ENCODE measurements around the gene PLEKHN1.
A peak's percentile ranks its signal among the peaks of the same experiment; 100 is the strongest.
"Not testable (repeated sequence)": the region's sequence is repeated elsewhere in the genome, so short reads cannot be mapped to it uniquely, and the experiment has no call there.

PLEKHN1 gene

DNA sequence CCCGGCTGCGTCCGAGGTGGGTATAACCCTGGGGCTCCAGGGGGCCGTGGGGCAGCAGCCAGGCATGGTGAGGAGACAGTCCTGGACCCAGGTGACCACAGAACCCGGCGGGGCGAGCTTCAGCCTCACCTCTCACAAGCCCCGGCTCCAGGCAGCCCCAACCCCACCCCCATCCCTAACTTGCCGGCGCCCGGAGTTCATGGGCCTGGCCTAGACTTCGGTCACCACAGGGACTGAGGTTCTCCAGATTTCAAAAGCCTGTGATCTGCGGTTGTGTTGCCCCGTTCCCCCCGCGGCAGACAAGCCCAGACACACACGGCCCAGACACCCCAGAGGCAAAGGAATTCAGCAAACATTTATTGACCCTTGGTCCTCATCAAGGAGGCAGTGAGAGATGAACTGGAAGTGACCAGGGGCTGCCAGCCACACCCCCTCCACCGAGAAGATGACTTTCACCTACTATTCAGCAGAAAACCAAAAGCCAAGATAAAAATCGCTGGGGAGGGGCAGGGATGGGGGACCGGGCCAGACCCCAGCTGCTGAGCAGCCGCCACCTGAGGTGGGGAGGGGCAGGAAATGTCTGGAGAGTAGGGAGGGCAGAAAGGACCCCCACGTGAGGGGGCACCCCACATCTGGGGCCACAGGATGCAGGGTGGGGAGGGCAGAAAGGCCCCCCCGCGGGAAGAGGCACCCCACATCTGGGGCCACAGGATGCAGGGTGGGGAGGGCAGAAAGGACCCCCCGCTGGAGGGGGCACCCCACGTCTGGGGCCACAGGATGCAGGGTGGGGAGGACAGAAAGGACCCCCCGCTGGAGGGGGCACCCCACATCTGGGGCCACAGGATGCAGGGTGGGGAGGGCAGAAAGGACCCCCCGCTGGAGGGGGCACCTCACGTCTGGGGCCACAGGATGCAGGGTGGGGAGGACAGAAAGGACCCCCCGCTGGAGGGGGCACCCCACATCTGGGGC is 29.7 kb downstream of the PLEKHN1 start:
- DNase-seq = no peak

DNA sequence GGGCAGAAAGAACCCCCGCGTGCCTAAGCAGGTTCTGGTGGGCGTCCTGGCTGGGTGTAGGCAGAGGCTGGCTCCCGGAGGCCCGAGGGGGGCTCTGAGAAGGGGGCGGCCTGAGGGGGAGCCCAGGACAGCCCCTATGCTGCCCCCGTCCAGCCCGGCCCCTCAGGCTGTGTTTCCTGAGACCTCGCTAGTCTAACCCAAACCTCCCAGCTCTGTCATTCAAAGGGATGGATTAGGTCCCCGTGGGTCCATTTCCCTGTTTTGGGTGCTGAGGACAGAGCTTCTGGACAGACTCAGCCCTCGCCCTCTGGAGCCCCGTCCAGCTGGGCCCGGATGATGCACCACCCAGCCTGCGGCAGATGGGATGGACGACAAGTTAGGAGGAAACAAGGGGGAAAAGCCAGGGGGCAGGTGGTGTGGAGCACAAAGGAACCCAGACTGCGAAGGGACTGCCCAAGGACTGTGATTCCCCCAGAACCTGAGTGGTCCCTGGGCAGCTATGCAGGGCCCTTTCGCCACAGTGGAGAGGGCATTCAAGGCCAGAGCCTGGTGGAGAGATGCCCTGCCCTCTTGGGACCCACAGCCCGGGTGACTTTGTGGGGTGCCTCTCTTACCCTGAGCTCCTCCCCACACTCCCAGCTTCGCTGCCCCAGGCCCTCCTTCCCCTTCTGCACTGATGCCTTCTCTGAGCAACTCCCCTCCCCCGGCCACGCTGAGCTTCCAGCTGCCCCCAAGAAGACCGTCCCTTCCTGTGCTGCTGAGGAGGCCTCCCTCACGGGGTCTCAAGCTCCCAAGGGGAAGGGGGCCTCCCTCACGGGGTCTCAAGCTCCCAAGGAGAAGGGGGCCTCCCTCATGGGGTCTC is 30.8 kb downstream of the PLEKHN1 start:
- no peak for DNase-seq

DNA sequence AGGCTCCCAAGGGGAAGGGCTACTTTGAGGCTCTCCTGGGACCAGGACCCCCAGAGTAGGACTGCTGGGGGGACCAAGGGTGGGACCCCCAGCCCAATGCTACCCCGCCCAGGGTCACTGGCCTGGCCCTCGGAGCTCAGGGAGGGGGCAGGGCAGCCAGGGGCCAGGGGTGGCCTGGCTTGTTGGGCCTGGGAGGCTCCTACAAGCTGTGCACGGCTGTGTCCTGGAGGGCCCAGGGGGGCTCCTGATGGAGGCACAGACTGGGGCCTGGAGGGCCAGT is 31.4 kb downstream of the PLEKHN1 start:
- no peak for DNase-seq

DNA sequence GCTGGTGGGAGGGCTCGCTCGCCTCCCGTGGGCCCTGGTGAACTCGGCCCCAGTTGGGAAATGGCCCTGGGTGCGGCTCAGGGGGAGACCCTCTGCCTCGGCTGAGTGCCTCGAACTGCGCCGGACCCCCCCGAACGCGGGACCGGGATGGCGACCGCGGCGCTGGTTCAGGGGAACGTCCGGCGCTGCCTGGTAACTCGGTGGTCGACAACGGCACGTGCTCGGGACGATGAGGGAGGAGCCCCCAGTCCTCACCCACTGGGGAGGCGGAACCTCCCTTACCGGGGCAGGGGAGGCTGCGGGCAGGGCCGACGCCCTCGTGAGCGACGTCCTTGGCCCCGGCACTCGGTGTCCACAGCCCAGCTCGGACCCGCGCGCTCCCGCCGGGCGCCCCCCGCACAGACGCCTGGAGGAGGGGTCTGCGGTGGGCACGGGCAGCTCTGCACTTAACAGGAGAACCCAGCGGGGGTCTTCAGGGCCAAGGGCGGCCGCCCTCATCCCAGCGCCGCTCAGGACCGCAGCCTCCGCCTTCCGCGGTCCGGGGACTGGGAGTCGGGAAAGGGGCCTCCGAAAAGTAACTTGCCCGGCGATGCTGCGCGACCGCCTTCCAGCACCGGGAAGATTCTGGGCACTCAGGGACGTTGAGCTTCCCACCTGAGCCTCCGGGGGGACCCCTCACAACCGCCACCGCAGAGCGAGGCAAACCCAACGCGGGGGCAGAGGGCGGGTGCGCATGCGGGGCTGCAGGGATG is 31.9 kb downstream of the PLEKHN1 start:
- DNase-seq = no peak

DNA sequence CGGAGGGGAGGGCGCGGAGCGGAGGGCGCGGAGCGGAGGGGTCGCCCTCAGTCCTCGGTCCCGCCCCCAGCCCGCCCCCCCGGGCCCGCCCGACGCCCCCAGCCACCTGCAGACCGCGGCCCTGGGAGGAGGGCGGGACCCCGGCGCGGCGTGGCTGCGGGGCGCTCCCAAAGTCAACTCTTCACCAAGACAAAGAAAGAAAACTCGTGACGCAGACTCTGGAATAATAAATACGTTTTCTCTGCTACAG is 32.4 kb downstream of the PLEKHN1 start:
- DNase-seq = no peak

DNA sequence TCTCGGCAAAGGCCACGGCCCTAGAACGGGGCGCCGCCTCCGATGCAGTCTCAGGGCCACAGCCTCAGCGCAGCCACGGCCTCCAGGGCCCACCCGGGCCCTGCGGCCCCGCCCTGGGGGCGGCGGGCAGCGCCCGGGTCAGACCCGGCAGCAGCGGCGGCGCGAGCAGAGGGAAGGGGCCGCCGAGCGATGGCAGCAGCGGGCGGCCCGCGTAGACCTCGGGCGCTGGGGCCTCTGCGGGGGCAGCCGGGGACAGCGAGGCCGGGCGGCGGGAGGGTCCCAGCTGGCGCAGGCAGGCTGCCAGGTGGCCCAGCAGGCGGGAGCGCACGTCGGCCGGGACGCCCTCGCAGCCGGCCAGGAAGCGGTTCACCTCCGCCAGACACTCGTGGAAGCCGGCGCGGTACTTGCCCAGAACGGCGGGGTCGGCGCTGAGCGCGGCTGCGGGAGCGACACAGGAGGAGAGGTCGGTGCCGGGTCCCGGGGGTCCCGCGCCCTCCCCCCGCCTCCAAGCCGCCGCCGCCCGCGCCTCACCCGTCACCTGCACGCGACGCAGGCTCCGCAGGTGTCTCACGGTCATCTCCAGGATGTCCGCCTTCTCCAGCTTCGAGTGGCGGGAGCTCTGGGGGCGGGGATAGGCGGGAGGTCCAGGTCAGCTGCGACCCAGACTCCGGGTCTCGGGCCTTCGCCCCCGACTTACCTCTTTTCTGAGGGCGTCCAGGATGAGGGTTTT is 32.9 kb downstream of the PLEKHN1 start:
- DNase-seq = peak; percentile 53

DNA sequence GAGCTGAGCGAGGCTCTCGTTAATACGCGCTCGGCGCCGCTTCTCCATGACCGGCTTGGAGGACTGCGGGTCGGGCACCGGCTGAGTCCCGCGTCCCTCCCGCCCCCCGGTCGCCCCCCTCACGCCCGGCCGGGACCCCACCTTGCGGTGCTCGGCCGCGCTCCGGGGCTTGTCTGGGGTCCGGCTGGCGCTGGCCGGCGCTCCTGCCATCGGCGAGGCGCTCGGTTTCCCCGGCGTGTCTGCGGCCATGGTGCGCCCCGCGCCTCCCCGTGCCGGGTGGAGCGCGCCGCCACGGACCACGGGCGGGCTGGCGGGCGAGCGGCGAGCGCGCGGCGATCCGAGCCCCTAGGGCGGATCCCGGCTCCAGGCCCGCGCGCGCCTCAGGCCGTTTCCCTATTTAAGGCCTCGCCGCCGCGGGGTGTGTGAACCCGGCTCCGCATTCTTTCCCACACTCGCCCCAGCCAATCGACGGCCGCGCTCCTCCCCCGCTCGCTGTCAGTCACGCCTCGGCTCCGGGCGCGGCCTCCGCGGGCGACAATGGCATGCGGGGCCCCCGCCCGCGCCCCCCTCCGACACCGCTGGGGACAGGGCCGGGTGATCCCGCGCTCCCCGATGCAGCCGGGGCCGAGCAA is 33.6 kb downstream of the PLEKHN1 start, which contains the start of gene HES4:
TSS of gene HES4 (minus strand) at position 373 of the 632 bp plus-strand sequence. CDS start at position 249, 124 bp downstream.
- DNase-seq = peak; percentile 86

DNA sequence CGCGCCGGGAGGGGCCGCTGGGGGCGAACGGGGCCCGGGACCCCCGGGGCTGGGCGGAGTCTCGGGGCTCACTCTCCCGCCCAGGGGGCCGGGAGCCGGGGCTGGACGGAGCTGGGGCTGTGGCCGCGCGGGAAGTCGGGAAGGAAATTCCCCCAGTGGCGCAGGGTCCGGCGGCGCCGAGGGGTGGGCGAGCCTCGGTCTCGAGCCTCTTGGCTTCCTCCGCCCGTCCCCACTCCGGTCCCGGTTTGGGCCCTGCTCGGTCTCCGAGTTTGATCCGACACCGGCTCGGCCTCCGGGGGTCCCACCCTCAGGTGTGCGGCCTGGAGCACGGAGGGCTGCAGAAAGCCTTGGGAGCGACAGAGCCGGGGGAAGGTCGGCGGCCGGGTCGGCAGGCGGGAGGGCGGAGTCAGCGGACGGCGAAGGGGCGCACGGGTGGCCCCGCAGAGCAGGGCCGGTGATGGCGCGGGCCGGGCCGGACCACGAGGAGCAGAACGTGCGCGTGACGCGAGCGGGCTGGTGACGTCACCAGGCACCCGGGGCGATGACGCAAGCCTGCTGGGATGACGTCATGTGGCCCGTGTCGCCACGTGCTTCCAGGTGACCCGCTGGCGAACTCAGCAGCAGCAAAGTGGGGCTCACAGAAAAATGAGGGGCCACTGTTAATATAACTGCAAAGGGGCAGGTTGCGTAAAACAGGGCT is 34.2 kb downstream of the PLEKHN1 start:
- DNase-seq = peak; percentile 60

DNA sequence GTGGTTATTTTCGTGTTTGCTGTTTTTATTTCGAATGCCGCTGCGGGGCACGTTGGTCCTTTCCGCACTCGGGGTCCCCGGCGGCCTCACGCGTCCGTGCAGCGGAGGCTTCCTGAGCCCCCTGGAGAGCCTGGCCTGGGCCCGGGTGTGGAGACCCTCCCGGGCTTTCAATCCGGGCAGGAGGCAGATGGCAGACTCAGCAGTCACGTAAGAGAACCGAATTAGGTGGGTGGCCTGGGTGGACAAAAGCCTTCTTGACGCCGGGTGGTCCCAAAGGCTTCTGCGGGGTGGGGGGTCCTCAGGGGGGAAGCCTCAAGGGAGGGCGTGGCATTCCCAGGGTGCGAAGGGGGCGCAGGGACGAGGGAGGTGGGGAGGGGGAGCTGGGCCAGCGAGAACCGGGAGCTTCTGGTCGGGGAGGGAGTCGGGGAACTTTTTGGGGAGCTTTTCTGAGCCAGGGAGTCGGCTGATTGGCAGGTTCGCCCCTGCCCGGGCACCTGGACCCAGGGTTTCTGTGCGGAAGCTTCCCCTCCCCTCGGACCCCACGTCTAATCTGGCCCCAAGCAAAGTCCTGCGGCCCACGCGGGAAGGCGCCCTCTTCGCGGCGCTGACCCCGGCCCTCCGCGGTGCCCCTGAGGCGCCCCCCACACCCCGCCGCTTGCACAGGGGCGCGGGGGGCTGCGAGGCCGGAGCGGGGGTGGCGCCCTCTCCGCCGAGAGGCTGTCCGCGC is 34.9 kb downstream of the PLEKHN1 start:
- DNase-seq = peak; percentile 44

DNA sequence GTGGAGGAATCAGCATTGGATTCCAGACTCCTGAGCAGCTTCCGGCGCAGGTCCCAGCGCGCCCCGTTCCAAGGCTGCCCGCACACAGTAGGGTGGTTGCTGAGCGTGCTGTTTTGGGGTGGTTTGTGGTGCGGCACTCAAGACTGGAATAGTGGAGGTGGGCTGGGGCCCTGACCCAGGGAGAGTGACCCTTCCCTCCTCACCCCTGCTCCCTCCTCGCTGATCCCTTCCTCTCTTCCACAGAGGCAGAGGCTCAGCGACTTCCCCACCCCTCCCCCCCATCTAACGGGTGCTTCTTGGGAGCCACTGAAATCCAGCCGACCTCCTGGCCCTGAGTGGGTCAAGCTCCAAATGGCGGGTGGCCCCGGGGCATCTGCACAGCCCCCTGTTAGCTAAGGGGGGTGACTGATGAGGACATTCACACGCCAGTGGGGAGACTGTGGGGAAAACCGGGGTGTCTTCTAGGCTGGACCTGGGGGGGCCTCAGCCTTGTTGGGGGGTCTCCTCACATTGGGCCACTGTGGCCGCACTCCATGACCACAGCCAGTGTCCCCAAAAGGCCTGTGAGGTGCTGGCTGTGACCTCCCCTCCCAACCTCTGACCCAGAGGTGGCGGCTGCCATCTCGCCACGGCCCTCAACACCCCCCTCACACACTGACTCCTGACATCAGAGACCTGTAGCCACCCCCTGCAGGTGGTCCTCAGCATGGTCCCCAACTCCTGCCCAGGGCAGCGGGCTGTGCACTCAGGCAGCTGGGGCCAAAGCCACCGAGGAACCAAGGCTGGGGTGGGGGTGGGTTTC is 37.5 kb downstream of the PLEKHN1 start:
- DNase-seq = no peak

DNA sequence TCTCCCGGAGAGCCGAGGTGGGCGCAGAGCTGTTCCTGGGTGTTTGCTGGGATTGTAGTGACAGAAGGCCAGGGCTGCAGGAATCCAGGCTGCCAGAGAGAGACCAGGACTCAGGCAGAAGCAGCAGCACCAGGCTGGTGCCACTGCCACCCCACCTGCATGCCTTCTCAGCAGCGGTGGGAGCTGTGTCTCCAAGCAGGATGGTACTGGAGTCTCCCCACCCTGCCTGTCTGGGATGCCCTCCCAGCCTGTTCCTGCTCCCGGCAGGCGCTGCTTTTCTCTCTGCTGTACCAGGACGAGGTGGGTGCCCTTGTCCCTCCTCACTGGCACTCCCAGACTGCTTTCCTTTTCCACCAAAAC is 38.1 kb downstream of the PLEKHN1 start:
- no peak for DNase-seq

DNA sequence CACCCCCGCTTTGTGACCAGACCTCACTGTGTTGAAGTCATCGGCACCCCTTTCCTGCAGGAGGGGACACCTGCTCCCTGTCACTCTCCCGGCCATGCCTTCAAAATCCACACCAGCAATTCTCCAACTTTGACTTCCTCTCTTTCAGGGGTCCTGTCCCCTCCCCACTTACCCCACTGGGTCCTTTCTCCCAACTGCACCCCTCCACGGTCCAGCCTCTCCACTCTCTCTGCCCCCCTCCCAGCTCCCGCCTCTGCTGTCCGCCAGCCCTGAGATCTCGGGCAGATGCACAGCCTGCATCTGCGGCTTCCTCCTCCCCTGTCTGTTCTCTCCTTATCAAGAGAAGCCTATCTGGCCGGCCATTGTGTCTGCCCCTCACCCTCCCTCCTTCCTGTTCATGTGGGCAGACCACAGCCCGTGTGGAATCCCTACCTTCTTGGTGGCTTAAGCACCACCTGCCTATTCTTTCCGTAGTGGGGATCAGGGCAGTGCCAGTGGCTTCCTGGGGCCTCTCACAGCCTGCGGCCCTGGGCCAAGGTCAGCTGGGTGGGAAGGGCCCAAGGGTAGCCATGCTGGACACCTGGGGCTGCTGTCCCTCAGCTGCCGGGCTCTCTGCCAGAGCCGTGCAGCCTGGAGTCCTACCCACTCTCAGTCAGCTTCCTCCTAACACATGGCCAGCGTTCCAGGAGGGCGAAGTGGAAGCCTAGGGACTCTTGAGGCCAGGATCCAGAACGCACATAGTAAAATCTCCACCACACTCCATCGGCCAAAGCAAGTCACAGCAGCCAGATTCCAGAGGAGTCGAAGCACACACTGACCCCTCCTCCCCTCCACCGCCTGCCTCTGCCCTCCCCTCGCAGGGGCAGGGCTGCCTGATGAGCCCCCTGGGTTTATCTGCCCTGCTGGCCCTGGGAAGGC is 38.8 kb downstream of the PLEKHN1 start:
- DNase-seq = peak; percentile 47

DNA sequence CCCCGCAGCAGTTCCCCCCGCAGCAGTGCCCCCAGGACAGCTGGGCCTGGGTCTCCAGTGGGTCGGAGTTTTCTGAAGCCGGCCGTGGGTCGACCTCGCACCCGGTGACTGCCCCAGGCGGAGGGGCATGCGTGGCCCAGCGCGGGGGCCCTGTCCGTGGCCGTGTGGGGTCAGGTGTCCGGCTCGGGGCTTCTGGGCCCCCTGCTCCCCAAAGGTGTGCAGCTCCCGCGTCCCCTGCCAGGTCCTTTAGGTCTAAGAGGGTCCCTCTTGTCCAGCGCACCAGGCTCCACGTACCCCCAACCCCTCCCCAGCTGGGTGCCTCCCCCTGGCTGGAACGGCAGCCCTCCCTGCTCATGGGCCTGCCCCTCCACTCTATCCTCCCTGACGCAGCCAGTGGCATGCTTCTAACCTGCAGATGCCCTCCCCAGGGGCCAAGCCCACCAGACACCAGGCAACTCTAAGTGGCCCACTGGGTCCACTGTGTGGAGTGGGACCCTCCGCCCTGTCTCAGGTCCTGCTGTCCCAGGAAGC is 39.6 kb downstream of the PLEKHN1 start:
- DNase-seq = no peak

DNA sequence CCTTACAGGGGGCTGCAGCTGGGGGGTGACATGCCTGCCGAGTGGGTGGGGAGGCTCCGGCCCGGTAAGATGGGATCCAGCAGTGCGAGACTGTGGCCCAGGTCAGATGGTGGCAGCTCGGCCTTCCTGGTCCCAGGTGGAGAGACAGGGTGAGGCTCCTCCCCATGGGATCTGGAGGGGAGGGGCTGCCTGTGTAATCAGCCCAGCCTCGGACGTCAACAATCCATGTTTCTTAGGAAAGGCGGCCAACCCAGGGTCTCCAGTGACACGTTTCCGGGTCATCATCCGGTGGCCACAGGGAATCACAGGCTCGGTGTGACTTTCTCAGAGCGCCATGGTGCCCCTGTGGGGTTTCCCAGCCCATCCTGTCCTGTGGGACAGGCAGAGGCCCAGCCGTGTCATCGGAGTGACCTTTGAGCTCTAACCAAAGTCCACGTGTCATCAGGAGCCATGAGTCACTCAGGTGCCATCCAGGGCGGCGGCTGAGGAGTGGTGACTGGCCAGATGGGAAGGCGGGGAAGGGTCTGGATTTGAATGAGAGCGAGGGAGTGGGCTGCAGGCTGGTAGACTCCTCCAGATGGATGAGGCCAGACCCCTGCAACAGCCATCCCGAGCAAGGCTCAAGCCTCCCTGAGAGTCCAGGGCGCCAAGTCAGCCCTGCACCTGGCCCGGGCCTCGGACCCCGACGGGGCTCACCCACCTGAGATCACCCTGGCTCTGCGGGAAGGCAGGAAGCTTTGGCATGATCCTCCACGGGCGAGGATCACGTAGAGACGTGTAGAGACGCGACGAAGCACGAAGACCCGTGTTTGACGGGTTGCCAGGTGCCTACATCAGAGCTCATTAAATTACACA is 40.2 kb downstream of the PLEKHN1 start:
- DNase-seq = peak; percentile 17

DNA sequence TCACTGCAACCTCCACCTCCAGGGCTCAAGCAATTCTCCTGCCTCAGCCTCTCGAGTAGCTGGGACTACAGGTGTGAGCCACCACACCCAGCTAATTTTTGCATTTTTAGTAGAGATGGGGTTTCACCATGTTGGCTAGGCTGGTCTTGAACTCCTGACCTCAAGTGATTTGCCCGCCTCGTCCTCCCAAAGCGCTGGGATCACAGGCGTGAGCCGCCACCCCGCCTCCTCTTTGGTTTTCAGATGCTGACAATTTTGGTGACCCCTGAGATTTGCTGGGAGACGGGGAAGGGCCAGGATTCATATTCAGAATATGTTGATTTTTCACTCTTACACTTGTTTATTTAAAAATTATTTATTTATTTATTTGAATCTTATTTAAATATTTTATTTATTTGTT is 43.8 kb downstream of the PLEKHN1 start:
- DNase-seq = not testable (repeated sequence)

DNA sequence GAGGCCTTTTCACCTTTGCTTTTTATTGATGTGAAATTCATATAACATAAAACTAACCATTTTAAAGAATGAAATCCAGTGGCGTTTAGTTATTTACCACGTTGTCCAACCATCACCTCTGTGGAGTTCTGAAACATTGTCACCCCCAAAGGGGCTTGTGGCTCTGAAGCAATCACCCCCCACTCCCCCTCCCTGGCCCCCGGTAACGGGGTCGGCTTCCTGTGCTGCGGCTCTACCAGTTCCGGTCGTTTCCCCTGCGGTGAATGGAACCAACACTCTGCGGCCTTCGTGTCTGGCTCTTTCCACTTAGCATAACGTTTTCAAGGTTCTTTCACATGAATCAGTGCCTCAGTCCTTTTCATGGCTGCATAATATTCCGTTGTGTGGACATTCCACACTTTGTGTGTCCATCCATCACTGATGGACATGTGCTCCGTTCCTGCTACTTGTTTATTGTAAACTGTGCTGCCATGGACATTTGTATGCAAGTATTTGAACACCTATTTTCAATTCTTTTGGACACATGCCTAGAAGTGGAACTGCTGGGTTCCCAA is 45.2 kb downstream of the PLEKHN1 start:
- no peak for DNase-seq

DNA sequence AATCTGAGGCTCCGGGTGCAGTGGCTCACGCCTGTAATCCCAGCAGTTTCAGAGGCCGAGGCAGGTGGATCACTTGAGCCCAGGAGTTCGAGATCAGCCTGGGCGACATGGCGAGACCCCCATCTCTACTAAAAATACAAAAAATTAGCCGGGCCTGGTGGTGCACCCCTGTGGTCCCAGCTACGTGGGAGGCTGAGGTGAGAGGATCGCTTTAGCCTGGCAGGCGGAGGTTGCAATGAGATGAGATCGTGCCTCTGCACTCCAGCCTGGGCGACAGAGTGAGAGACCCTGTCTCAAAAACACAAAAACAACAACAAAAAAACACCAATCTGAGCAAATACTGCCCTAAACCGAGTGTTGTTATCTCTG is 46.4 kb downstream of the PLEKHN1 start:
- not testable (repeated sequence) for DNase-seq
